LNCAP (cell line): ENCODE data around the gene FDX2.

ENCODE experiments used
- TF ChIP-seq, protein P1 (sequence below): fragments of 450-650 bp; IDR thresholded peaks from 2 replicates; pipeline ENCODE4 v1.5.1; 2017; ENCODE audit warnings: mild to moderate bottlenecking

The FDX2 gene

DNA sequence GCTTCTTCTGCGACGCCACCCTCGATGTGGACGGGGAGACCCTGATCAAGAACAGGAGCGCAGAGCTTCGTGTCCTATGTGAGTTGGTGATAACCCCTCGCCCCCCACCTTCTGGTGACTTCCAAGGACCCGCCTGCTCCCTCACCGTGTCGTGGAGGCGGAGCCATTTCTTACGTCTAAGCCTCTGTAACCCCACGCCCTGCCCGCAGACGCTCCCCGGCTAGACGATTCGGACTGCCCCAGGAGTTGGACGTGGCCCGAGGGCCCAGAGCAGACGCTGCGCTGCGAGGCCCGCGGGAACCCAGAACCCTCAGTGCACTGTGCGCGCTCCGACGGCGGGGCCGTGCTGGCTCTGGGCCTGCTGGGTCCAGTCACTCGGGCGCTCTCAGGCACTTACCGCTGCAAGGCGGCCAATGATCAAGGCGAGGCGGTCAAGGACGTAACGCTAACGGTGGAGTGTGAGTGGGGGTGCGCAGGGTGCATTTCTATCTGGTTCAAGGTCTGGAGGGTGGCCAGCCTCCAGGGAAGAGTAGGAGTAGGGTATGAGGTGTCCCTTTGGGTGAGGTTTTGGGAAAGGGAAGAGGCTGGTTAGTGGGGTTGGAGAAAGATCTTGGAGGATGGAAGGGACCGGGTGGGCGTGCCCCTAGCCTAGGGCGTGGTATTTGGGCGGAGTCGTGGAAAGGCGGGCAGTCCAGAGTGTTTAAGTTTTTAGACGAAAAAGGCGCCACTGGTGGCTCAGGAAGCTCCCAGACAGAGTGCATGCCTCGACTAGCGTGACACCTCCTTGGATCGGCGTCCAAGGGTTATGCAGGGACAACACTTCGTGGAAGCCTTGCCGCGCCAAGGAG is 22.8 kb downstream of the FDX2 start:
- TF ChIP-seq, protein P1, sequence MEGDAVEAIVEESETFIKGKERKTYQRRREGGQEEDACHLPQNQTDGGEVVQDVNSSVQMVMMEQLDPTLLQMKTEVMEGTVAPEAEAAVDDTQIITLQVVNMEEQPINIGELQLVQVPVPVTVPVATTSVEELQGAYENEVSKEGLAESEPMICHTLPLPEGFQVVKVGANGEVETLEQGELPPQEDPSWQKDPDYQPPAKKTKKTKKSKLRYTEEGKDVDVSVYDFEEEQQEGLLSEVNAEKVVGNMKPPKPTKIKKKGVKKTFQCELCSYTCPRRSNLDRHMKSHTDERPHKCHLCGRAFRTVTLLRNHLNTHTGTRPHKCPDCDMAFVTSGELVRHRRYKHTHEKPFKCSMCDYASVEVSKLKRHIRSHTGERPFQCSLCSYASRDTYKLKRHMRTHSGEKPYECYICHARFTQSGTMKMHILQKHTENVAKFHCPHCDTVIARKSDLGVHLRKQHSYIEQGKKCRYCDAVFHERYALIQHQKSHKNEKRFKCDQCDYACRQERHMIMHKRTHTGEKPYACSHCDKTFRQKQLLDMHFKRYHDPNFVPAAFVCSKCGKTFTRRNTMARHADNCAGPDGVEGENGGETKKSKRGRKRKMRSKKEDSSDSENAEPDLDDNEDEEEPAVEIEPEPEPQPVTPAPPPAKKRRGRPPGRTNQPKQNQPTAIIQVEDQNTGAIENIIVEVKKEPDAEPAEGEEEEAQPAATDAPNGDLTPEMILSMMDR, result no peak

DNA sequence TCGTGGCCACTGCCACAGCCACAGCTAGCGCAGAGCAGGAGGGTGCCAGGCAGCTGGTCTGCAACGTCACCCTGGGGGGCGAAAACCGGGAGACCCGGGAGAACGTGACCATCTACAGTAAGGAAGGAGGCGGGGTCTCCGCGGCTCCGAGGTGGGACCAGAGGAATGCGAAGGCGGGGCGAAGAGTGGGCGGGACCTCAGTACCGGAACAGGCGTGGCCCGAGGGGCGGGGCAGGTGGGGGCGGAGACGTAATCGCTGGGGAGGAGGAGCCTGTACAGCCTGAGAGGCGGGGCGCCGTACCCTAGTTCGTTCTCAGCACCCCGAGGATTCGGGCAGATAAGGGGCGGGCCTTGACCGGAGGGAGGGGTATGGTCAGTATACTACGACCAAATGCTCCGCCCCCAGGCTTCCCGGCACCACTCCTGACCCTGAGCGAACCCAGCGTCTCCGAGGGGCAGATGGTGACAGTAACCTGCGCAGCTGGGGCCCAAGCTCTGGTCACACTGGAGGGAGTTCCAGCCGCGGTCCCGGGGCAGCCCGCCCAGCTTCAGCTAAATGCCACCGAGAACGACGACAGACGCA is 23.5 kb downstream of the FDX2 start:
- TF ChIP-seq, protein P1, result no peak

DNA sequence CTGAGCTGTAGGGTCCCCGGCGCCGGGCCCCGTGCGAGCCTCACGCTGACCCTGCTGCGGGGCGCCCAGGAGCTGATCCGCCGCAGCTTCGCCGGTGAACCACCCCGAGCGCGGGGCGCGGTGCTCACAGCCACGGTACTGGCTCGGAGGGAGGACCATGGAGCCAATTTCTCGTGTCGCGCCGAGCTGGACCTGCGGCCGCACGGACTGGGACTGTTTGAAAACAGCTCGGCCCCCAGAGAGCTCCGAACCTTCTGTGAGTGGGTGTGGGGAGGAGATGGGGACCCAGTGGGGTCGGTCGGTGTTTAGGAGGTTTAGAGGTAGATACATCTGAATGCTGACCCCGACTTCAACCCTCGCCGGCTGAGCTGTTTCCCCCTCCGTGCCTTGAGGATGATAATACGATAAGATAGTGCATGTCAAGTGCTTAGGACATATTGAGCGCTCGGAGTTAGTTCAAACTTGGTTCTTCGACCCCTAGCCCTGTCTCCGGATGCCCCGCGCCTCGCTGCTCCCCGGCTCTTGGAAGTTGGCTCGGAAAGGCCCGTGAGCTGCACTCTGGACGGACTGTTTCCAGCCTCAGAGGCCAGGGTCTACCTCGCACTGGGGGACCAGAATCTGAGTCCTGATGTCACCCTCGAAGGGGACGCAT is 24.1 kb downstream of the FDX2 start:
- TF ChIP-seq, protein P1, result no peak

DNA sequence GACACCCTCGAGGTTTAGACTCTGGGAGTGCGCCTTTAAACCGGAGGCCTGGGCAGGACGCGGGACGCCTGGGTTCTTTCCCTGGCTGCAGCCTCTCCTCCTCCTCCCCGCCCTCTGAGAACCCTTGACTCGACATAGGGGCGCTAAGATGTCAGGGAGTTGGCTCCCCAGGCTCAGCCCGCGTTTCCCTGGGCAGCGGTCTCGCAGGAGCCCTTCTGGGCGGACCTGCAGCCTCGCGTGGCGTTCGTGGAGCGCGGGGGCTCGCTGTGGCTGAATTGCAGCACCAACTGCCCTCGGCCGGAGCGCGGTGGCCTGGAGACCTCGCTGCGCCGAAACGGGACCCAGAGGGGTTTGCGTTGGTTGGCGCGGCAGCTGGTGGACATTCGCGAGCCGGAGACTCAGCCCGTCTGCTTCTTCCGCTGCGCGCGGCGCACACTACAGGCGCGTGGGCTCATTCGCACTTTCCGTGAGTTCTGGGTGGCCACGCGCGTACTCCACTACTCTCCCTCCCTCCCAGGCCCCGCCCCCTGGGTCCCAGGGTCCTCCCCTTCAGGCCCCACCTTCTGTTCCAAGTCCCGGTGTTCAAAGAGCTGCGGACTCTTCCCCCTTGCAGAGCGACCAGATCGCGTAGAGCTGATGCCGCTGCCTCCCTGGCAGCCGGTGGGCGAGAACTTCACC is 24.8 kb downstream of the FDX2 start:
- TF ChIP-seq, protein P1, result no peak

DNA sequence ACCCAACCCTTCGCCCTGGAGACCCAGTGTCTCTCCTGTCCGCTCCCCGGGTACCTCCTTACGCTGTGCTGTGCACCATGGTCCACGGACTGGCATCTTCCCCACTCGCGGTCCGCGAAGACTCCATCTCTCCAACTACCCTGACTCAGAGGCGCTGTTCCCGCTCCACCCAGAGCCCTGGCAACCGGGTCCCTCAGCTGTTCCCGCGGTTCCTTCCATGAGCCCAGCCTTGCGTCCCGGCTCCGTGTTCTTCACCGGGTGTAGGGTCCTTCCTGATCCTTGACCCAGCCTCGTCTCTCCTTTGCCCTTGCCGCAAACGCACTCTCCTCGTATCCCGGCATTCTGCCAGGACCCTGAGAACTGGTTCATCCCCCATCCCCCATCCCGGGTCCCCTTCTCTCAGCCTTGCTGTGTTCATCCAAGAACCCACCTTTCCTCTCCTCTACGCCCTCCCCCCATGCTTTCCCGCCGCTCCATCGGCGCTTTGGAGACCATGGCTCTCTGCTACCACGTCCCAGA is 25.4 kb downstream of the FDX2 start:
- TF ChIP-seq, protein P1, result no peak

DNA sequence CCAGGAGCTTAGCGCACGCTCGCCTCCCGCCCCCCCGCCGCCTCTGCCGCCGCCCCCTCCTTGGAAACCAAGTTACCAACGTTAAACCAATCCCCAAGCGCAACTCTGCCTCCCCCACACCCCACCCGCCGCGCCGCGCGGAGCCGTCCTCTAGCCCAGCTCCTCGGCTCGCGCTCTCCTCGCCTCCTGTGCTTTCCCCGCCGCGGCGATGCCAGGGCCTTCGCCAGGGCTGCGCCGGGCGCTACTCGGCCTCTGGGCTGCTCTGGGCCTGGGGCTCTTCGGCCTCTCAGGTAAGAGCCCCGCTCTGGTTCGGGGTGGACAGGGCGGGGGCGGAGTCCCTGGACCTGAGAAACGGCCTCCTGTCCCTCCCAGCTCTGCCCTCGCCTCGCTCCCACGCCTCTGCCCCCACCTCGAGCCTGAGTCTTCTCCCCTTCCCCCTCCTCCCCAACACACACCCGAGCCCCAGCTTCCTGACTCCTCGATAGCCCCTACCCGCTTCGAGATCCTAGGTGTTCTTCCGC is 25.9 kb downstream of the FDX2 start, which contains the start of gene ICAM5:
Gene ICAM5 (plus strand): TSS at position 117 of the 521 bp plus-strand sequence. CDS start 92 bp downstream, at position 209.
- TF ChIP-seq, protein P1, result no peak
